Stimulated activated CD8-positive, alpha-beta memory T cell treated with anti-CD3 and anti-CD28 coated beads, Interleukin-7, amount 100 ng/mL, for 4 hours (primary cell): ENCODE results near the gene PRRX2.

ENCODE experiments used
- DNase-seq, 2 donors: peaks; one replicate each; pipeline ENCODE4 v3.0.0-alpha.2; 2020; ENCODE audit warnings: low read depth in 2 of 2

The PRRX2 gene

GRCh38 chr9:129704807-129705206 lies 39.4 kb downstream of the PRRX2 start:
- DNase-seq, result no peak

GRCh38 chr9:129708793-129709192 lies 43.3 kb downstream of the PRRX2 start:
- no peak for DNase-seq

- no peak for DNase-seq
Observed at GRCh38 chr9:129709438-129710168, 44.2 kb downstream of the PRRX2 start.

- DNase-seq, result no peak
Observed at GRCh38 chr9:129710169-129710453, 44.7 kb downstream of the PRRX2 start.

- DNase-seq, result no peak
Observed at GRCh38 chr9:129712634-129713401, 47.4 kb downstream of the PRRX2 start.

- no peak for DNase-seq
Observed at GRCh38 chr9:129713402-129713679, 47.9 kb downstream of the PRRX2 start.

- DNase-seq, result no peak
Observed at GRCh38 chr9:129714511-129715061, 49.1 kb downstream of the PRRX2 start.

GRCh38 chr9:129716091-129716490 lies 50.6 kb downstream of the PRRX2 start:
- DNase-seq, result no peak

GRCh38 chr9:129717991-129718390 lies 52.5 kb downstream of the PRRX2 start:
- DNase-seq, result no peak

GRCh38 chr9:129718647-129719046 lies 53.2 kb downstream of the PRRX2 start:
- no peak for DNase-seq

- DNase-seq, result no peak
Observed at GRCh38 chr9:129719135-129719534, 53.7 kb downstream of the PRRX2 start.

GRCh38 chr9:129720181-129720864 lies 54.9 kb downstream of the PRRX2 start:
- no peak for DNase-seq

- DNase-seq, result no peak
Observed at GRCh38 chr9:129720865-129721545, 55.6 kb downstream of the PRRX2 start.

- DNase-seq, result no peak
Observed at GRCh38 chr9:129722913-129723312, 57.5 kb downstream of the PRRX2 start.

GRCh38 chr9:129724456-129725190 lies 59.2 kb downstream of the PRRX2 start:
- DNase-seq, result no peak

GRCh38 chr9:129725795-129726251 lies 60.4 kb downstream of the PRRX2 start:
- DNase-seq, result no peak

GRCh38 chr9:129726322-129727160 lies 61.1 kb downstream of the PRRX2 start:
- peak in 1 of 2 donors; percentile 22 for DNase-seq

GRCh38 chr9:129728744-129729143 lies 63.3 kb downstream of the PRRX2 start:
- DNase-seq, result no peak

GRCh38 chr9:129731477-129732085 lies 66.1 kb downstream of the PRRX2 start:
- DNase-seq, result no peak

GRCh38 chr9:129732100-129732499 lies 66.7 kb downstream of the PRRX2 start:
- no peak for DNase-seq
